Middle frontal gyrus (tissue), 1 donor: Measurements from ENCODE around the gene NANOS1.

Experiments used
- DNase-seq: peaks from one replicate; pipeline ENCODE4 v3.0.0-alpha.2; 2015; ENCODE audit warnings: low spot score; ENCODE audit errors: extremely low spot score

NANOS1 gene, protein sequence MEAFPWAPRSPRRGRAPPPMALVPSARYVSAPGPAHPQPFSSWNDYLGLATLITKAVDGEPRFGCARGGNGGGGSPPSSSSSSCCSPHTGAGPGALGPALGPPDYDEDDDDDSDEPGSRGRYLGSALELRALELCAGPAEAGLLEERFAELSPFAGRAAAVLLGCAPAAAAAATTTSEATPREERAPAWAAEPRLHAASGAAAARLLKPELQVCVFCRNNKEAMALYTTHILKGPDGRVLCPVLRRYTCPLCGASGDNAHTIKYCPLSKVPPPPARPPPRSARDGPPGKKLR

DNA sequence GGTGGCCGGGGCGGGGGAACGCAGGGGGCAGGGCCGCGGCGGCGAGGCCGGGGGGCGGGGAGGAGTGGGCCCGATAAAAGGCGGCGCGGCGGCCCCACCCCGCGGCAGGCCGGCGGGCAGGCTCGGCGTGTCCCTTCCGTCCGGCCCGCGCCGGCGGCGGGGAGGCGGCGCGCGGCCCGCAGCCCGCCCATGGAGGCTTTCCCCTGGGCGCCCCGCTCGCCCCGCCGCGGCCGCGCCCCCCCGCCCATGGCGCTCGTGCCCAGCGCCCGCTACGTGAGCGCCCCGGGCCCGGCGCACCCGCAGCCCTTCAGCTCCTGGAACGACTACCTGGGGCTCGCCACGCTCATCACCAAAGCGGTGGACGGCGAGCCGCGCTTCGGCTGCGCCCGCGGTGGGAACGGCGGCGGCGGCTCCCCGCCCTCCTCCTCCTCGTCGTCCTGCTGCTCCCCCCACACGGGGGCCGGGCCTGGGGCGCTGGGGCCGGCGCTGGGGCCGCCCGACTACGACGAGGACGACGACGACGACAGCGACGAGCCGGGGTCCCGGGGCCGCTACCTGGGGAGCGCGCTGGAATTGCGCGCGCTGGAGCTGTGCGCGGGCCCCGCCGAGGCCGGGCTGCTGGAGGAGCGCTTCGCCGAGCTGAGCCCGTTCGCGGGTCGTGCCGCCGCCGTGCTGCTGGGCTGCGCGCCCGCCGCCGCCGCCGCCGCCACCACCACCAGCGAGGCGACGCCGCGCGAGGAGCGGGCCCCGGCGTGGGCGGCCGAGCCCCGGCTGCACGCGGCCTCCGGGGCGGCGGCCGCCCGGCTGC lies at the start of gene NANOS1:
Gene NANOS1, plus strand, starts transcription at position 102 of the 808 bp plus-strand sequence. Its CDS starts 88 bp downstream, at position 190.
- no peak for DNase-seq

DNA sequence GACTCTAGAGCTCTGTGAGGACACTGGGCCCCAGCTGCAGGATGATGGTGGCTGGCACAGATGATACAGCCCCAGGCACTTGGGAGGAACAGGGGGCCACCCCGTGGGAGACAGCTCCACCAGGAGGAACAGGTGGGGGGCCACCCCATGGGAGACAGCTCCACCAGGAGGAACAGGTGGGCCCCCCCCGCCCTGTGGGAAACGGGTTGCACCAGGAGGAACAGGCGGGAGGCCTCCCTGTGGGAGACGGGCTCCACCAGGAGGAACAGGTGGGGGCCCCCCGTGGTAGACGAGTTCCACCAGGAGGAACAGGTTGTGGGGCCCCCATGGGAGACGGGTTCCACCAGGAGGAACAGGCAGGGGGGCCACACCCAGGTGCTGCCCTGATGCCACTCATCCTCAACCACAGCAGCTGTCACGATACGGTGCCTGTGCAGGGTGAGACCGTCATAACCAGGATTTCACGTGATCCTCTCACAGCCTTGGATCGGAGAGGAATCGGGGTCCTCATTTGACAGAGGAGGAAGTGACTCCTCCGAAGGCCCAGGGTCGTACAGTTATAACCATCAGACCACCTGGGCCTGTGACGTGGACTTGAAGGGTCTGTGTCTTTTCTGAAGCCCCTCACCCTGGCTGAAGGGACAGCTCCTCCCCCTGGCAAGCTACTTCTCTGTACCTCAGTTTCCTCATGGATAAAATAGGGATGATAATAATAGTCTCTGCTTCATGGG lies 49.2 kb upstream of the NANOS1 start:
- no peak for DNase-seq

DNA sequence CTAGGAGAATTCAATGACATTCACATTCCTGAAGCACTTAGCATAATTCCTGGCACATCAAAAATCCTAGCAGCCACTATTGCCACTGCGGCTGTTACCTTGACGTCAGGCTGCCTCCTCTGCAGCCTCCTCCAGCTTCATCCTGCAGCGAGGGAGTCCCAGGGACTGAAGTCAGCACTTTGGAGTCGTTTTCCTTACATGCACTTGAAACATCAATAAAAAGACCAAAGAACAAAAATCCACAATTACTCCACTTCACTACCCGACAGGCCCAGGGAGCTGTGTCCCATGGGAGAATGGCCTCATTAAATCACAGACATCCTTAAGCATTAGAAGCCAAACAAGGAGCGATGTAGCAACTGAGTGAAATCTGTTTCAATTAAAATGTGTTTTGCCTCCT lies 48.6 kb upstream of the NANOS1 start:
- DNase-seq = no peak

GRCh38 chr10:118981946-118982345 lies 47.6 kb upstream of the NANOS1 start:
- DNase-seq = no peak

GRCh38 chr10:118982366-118982765 lies 47.1 kb upstream of the NANOS1 start:
- DNase-seq = no peak

- DNase-seq = no peak
Observed at GRCh38 chr10:118983263-118983662, 46.3 kb upstream of the NANOS1 start.

DNA sequence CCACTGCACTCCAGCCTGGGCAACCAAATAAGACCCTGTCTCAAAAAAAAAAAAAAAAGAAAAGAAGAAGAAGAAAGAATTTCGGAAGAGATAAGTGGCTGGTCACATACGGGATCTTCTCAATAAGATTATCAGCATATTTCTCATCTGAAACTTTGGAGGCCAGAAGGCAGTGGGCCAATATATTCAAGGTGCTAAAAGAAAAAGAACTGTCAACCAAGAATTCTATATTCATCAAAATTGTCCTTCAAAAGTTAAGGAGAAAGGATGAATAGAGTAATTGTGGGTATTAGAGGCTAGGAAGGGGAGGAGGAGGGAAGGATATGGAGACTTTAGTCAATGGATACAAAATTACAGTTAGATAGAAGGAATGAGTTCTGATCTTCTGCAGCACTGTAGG lies 43.9 kb upstream of the NANOS1 start:
- no peak for DNase-seq

GRCh38 chr10:118986815-118987790 lies 42.4 kb upstream of the NANOS1 start:
- no peak for DNase-seq

- DNase-seq = no peak
Observed at GRCh38 chr10:118990326-118990725, 39.2 kb upstream of the NANOS1 start.

DNA sequence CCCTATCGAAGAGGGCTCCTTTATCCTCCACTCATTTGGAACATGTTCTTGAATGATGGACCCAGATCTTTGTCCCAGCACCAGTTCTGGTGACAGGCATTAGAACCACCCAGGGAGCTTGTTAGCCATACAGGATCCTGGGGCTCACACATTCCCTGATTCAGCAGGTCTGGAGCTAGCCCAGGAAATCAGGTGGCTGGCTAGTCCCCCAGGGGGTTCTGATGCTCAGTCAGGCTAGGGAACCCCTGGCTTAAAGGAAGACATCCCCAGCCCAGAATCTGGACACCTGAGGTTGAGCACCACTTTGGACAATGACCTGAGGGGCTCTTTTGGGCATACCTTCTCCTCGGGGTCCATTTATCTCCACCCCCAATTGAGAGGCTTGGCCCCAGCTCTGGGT lies 37.0 kb upstream of the NANOS1 start:
- no peak for DNase-seq

DNA sequence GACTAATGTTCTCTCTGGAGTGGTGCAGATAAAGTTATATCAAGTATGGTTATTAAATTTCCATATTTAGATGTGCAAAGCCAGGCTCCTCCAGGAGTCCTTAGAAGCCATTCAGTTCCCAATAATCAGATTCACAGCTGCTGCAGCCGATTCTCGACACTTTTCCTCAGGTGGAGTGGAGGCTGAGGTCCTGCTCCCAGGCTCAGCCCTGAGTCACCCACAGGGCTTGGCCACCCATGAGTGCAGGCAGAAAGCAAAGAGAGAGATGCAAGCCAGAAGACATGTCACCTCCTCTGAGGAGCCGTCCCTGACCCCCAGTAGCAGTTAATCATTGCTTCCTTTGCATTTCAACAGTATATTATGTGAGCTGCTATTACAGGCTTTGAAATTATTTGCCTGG lies 36.3 kb upstream of the NANOS1 start:
- no peak for DNase-seq

- DNase-seq = no peak
Observed at GRCh38 chr10:118994321-118994720, 35.2 kb upstream of the NANOS1 start.

GRCh38 chr10:118995739-118996138 lies 33.8 kb upstream of the NANOS1 start:
- DNase-seq = no peak

DNA sequence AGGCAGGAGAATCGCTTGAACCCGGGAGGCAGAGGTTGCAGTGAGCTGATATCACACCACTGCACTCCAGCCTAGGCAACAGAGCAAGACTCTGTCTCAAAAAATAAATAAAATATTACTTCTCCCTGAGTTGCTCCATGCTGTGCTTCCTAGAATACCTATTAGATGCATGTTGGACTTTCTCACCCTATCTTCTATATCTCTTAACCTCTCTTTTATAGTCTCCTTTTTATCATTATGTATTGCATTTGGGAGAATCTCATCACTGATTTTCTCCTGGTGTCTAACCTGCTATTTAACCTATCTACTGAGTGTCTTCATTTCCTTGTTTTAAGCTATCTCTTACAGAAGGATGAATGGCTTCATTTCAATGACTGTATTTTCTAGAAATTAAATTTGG lies 32.1 kb upstream of the NANOS1 start:
- DNase-seq = no peak

DNA sequence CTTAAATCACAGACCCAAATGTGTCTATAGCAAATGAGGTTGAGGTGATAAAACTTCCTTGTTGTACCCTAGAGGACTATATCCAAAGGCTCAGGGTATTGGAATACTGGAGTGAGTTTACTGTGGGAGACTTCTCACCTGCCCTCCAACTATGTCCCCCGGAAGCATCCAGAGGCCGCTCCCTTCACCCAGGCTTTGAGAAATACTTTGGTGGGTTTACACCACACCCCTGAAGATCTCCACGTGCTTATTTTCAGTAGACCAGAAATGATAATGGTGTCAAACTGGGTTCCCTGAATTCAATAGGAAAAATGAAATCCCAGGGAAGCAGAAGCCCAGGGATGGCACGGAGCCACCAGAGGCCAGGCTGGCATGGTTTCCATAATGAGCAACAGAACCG lies 31.3 kb upstream of the NANOS1 start:
- DNase-seq = no peak

DNA sequence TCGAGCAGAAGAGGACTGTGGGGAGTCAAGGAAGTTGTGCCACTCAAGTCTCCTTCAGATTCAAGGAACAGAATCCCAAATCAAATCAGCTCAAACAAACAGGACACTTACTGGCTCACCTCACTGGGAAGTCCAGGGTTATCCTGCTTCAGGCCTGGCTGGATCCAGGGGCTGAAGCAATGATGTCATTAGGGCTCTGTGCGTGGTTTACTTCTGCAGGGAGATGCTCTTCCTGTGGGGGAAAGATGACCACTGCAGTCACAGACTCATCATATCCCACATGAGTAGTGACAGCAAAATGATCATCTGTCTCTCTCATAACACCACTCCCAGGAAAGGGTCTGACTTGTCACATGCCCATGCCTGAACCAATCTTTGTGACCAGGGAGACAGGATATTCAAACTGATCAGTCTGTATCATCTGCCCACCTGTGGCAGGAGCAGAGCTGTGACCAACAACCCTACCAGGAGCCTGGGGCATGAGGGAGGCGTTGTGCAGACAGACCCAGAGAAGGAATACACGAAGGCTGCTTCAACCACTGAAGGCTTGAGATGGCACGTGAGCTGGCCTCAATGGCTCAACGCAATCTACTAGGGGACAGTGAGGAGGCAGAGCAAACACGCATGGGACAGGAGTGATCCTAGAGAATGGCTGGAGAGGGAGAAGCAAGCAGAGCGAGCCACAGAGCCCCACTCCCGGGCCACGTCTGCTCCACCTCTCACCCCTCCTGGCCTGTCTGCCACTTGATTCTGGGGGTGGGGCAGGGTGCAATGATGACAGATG lies 27.6 kb upstream of the NANOS1 start:
- DNase-seq = no peak

GRCh38 chr10:119003572-119004289 lies 25.8 kb upstream of the NANOS1 start:
- no peak for DNase-seq

DNA sequence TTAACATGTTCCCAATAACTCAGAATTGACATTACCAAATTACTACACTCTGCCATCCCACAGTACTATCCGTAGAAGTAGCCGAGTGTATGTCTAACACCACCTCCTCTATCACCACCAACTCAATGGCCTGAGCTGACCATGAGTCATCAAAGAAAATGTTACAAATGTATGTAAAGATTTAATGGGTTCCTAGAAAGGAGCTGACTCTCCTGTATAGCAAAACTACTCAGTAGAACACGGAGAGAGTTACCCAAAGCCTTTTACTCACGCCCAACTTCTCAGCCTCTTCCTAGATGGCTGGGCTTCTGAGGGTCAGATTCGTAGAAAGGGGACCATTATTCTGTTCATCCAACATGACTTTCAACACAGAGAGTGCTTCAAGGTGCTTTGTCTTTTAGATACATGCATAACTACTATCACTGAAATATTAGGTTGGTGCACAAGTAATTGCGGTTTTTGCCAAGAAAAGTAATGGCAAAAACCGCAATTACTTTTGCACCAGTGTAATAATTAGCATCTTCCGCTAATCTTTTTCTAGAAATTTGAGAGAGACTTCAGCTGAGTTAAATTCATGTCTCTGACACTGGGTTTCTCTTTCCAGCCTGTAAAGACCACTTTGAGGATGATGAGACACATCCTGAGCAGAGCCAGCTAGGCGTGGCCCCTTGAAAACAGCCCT lies 24.0 kb upstream of the NANOS1 start:
- no peak for DNase-seq
